ENCODE data around the gene ZPLD1. TPM values are rescaled to one million over a fixed set of nuclear protein-coding genes. Genes with fewer than 3 reads are reported as not detected.

Gene ZPLD1
- total RNA-seq, 4 donors from 2014 or later, result 0.26 TPM; not detected in 3

DNA sequence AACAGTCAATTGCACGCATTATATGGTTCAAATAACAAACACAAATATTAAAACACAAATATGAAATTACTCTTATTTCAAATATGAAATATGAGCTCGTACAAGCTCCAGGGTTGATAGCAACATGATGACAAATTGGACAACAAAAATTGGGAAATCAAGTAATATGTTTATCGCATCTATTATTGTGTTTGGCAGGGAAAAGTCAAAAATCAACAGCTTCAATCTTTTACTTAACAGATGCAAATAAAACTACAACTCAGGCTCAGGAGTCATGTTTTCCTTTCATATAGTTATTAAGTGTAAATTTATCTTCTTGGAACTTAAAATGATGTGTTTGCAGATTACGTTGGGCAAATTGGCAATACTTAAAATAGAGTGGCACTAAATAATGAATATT lies 41.4 kb downstream of the ZPLD1 start:
- Histone ChIP-seq H3K27ac (replicated peaks in 1 of 4) (no peak overlapping the region), H3K36me3 (no peaks in the 10 kb centered on the region), H3K4me3 (no peak overlapping the region), H3K27me3 (no peaks in the 10 kb centered on the region), H3K9me3 (no peaks in the 10 kb centered on the region), H3K4me1 (no peaks in the 10 kb centered on the region)
- intact Hi-C loops (cut with DNase I), result no loop called here
- DNase-seq (ENCODE audit: extremely low spot score), result no peak
- TF ChIP-seq POLR2AphosphoS5 (IDR thresholded peaks at IDR 0.05), result no peak
- TF ChIP-seq EP300 (IDR thresholded peaks at IDR 0.05), result no peak
- no peak for TF ChIP-seq CTCF (IDR thresholded peaks at IDR 0.05)
- no peak for TF ChIP-seq POLR2A (IDR thresholded peaks at IDR 0.05; ENCODE audit: low read depth)
- 84% methylated on average over 4 of the region's 4 CpGs for WGBS

GRCh38 chr3:102478160-102478559 lies 43.3 kb downstream of the ZPLD1 start:
- intact Hi-C loops (cut with DNase I), result no loop called here
- 92% methylated on average over 1 of the region's 1 CpG for WGBS
- H3K9me3 ChIP-seq, result no peaks in the 10 kb centered on the region
- H3K36me3 ChIP-seq, result no peaks in the 10 kb centered on the region
- no peak for DNase-seq (ENCODE audit: extremely low spot score)
- no peak for TF ChIP-seq POLR2AphosphoS5 (IDR thresholded peaks at IDR 0.05)
- no peak for TF ChIP-seq POLR2A (IDR thresholded peaks at IDR 0.05; ENCODE audit: low read depth)
- TF ChIP-seq EP300 (IDR thresholded peaks at IDR 0.05), result no peak
- TF ChIP-seq CTCF (IDR thresholded peaks at IDR 0.05), result no peak
- no peak overlapping the region for H3K27ac ChIP-seq (replicated peaks in 1 of 4)
- H3K27me3 ChIP-seq, result no peaks in the 10 kb centered on the region
- no peaks in the 10 kb centered on the region for H3K4me1 ChIP-seq
- H3K4me3 ChIP-seq, result no peak overlapping the region

DNA sequence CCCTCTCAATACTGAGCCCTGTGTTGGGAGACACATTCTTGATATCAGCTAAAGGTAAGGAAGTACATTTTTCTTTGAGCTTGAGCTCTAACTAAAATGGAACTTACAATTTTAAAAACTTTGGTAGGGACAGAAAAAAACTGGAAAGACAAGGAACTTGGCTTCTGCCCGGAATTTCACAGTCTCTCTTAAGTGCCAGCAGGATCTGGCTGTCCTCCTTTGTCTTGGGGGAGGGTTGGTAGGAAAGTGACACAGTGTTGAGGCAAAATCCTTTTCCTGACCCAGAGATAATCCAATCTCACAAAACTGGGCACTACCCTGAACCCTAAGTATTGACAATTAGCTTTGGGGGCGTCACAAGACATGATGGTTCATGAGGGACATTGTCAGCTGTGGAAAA lies 45.3 kb downstream of the ZPLD1 start:
- Histone ChIP-seq H3K9me3 (no peaks in the 10 kb centered on the region), H3K27me3 (no peaks in the 10 kb centered on the region), H3K36me3 (no peaks in the 10 kb centered on the region), H3K4me1 (no peaks in the 10 kb centered on the region), H3K4me3 (no peak overlapping the region), H3K27ac (replicated peaks in 1 of 4) (no peak overlapping the region)
- intact Hi-C loops (cut with DNase I), result no loop called here
- no peak for DNase-seq (ENCODE audit: extremely low spot score)
- no peak for TF ChIP-seq POLR2A (IDR thresholded peaks at IDR 0.05; ENCODE audit: low read depth)
- no peak for TF ChIP-seq POLR2AphosphoS5 (IDR thresholded peaks at IDR 0.05)
- no peak for TF ChIP-seq CTCF (IDR thresholded peaks at IDR 0.05)
- TF ChIP-seq EP300 (IDR thresholded peaks at IDR 0.05), result no peak
- WGBS, result 71% methylated on average over 2 of the region's 2 CpGs

DNA sequence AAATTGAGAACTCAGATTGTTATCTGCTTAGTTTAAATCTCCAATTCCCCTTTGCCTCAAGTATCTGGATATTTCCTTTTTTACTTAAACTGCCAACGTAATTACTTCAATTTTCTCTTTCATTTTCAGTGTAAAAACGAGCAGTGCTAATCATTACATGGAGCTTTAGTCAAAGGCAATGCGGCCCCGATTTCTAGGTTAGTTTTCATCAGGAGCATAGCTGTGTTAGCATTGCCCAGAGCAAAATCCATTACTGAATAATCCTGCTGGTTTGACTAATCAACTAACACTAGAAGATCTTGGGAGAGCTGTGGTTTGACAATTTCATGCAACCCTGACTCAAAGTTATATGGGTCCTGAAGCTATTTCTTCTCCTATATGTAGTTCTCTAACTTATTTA lies 46.2 kb downstream of the ZPLD1 start:
- Histone ChIP-seq H3K4me3 (no peak overlapping the region), H3K36me3 (no peaks in the 10 kb centered on the region), H3K27me3 (no peaks in the 10 kb centered on the region), H3K4me1 (no peaks in the 10 kb centered on the region), H3K9me3 (no peaks in the 10 kb centered on the region), H3K27ac (replicated peaks in 1 of 4) (no peak overlapping the region)
- no peak for DNase-seq (ENCODE audit: extremely low spot score)
- 66% methylated on average over 4 of the region's 4 CpGs for WGBS
- TF ChIP-seq EP300 (IDR thresholded peaks at IDR 0.05) (no peak), POLR2A (IDR thresholded peaks at IDR 0.05; ENCODE audit: low read depth) (no peak), POLR2AphosphoS5 (IDR thresholded peaks at IDR 0.05) (no peak), CTCF (IDR thresholded peaks at IDR 0.05) (no peak)
- intact Hi-C loops (cut with DNase I), result no loop called here

GRCh38 chr3:102483556-102483955 lies 48.7 kb downstream of the ZPLD1 start:
- H3K27me3 ChIP-seq, result no peaks in the 10 kb centered on the region
- WGBS, result 95% methylated on average over 3 of the region's 3 CpGs
- H3K36me3 ChIP-seq, result no peaks in the 10 kb centered on the region
- H3K4me3 ChIP-seq, result no peak overlapping the region
- H3K27ac ChIP-seq (replicated peaks in 1 of 4), result no peak overlapping the region
- no peaks in the 10 kb centered on the region for H3K4me1 ChIP-seq
- no peak for DNase-seq (ENCODE audit: extremely low spot score)
- no peaks in the 10 kb centered on the region for H3K9me3 ChIP-seq
- TF ChIP-seq CTCF (IDR thresholded peaks at IDR 0.05), result no peak
- TF ChIP-seq POLR2A (IDR thresholded peaks at IDR 0.05; ENCODE audit: low read depth), result no peak
- TF ChIP-seq EP300 (IDR thresholded peaks at IDR 0.05), result no peak
- intact Hi-C loops (cut with DNase I), result no loop called here

Data from esophagus muscularis mucosa (tissue), 4 donors.